ENCODE data around the gene RPS6KA3. TPM values are rescaled to one million over a fixed set of nuclear protein-coding genes. Genes with fewer than 3 reads are reported as not detected.

The RPS6KA3 gene
- total and polyA plus RNA-seq, 9 of the 15 experiments (the other 6 are each of a cell fraction or from before 2014, with no cell fraction given), result 10.9 to 61.9 (median 37.4) TPM

GRCh38 chrX:20197641-20198210 is 69.0 kb downstream of the RPS6KA3 start:
- intact Hi-C loops (cut with micrococcal nuclease) (no loop called here), in situ Hi-C loops (cut with MboI) (no loop called here)
- Histone ChIP-seq H3K9me1 (ENCODE audit: control insufficient read depth, insufficient read depth, low read length) (no peaks in the 10 kb centered on the region), H3K4me1 (replicated peaks in 1 of 2; ENCODE audit: control insufficient read depth in 2 of 2, insufficient read depth in 2 of 2, low read length in 2 of 2) (no peaks in the 10 kb centered on the region), H3K27ac (ENCODE audit: extremely low read depth, low read depth, low read length) (no peak overlapping the region), H3K9me3 (replicated peaks; ENCODE audit: control insufficient read depth, insufficient read depth, low read depth, low read length) (no peaks in the 10 kb centered on the region), H3K36me3 (ENCODE audit: control insufficient read depth, insufficient read depth, low read length) (peaks cover 28% of the 10 kb centered on the region; the same call in 2 of the 3 replicates), H3K4me3 (no peak overlapping the region), H3K4me2 (ENCODE audit: insufficient read depth, low read length) (no peak overlapping the region), H3K27me3 (ENCODE audit: control insufficient read depth in 2 of 2, insufficient read depth in 2 of 2, low read length in 2 of 2) (no peaks in the 10 kb centered on the region), H2AFZ (ENCODE audit: low read depth, low read length) (no peak overlapping the region), H3K9ac (ENCODE audit: insufficient read depth in 1 of 2, low read depth in 2 of 2, low read length in 2 of 2) (no peak overlapping the region), H3K79me2 (ENCODE audit: control insufficient read depth, insufficient read depth, low read length) (no peaks in the 10 kb centered on the region), H4K20me1 (replicated peaks; ENCODE audit: control insufficient read depth, insufficient read depth, low read length) (no peaks in the 10 kb centered on the region)
- ChIA-PET CTCF (ENCODE audit: low intra/inter-chr PET ratio) (no interaction called here), POLR2A (no interaction called here)
- DNase-seq (ENCODE audit: extremely low read depth in 1 of 4, low spot score in 3 of 4) (no peak), ATAC-seq (no peak), FAIRE-seq (no peak)
- BruUV-seq (replicated peaks), result no TSS peak
- 89% methylated on average over 2 of the region's 2 CpGs for WGBS (ENCODE audit: insufficient coverage, low coverage, missing lambda C conversion rate)
- TF ChIP-seq, protein P1, sequence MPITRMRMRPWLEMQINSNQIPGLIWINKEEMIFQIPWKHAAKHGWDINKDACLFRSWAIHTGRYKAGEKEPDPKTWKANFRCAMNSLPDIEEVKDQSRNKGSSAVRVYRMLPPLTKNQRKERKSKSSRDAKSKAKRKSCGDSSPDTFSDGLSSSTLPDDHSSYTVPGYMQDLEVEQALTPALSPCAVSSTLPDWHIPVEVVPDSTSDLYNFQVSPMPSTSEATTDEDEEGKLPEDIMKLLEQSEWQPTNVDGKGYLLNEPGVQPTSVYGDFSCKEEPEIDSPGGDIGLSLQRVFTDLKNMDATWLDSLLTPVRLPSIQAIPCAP (CRISPR knock-in tag; IDR thresholded peaks at IDR 0.05; ENCODE audit: borderline replicate concordance), result no peak
- TF ChIP-seq, protein P2, sequence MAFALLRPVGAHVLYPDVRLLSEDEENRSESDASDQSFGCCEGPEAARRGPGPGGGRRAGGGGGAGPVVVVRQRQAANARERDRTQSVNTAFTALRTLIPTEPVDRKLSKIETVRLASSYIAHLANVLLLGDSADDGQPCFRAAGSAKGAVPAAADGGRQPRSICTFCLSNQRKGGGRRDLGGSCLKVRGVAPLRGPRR (CRISPR knock-in tag; IDR thresholded peaks at IDR 0.05), result no peak
- TF ChIP-seq RBFOX2 (IDR thresholded peaks at IDR 0.05; ENCODE audit: low read depth, low read length) (no peak), SRF (CRISPR knock-in tag; IDR thresholded peaks at IDR 0.05) (no peak), POLR3A (IDR thresholded peaks at IDR 0.05; ENCODE audit: borderline replicate concordance, extremely low read depth, insufficient read depth, insufficient read length) (no peak), MAFK (IDR thresholded peaks at IDR 0.05; ENCODE audit: low read length) (no peak), ETS2 (tag; IDR thresholded peaks at IDR 0.05; ENCODE audit: borderline replicate concordance, poor library complexity, severe bottlenecking) (no peak), ZNF717 (CRISPR knock-in tag; IDR thresholded peaks at IDR 0.05) (no peak), RERE (CRISPR knock-in tag; IDR thresholded peaks at IDR 0.05; ENCODE audit: borderline replicate concordance) (no peak)
- TF ChIP-seq, protein P3, sequence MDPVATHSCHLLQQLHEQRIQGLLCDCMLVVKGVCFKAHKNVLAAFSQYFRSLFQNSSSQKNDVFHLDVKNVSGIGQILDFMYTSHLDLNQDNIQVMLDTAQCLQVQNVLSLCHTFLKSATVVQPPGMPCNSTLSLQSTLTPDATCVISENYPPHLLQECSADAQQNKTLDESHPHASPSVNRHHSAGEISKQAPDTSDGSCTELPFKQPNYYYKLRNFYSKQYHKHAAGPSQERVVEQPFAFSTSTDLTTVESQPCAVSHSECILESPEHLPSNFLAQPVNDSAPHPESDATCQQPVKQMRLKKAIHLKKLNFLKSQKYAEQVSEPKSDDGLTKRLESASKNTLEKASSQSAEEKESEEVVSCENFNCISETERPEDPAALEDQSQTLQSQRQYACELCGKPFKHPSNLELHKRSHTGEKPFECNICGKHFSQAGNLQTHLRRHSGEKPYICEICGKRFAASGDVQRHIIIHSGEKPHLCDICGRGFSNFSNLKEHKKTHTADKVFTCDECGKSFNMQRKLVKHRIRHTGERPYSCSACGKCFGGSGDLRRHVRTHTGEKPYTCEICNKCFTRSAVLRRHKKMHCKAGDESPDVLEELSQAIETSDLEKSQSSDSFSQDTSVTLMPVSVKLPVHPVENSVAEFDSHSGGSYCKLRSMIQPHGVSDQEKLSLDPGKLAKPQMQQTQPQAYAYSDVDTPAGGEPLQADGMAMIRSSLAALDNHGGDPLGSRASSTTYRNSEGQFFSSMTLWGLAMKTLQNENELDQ (CRISPR knock-in tag; IDR thresholded peaks at IDR 0.05; ENCODE audit: borderline replicate concordance), result no peak
